Testis (tissue), 3 donors: ENCODE measurements around the gene SLC13A5. TPM values are rescaled to one million over a fixed set of nuclear protein-coding genes. Genes with fewer than 3 reads are reported as not detected.
A peak's percentile ranks its signal among the peaks of the same experiment; 100 is the strongest.

Experiments used
- DNase-seq: peaks from one replicate; pipeline ENCODE4 v3.0.0-alpha.2; 2019
- H3K27ac ChIP-seq, 2 donors: fragments of 200-600 bp; sonication (generic); one replicate each; pipeline ENCODE4 v1.5.1; 2019
- H3K27me3 ChIP-seq: fragments of 200-600 bp; sonication (generic); one replicate; pipeline ENCODE4 v1.5.1; 2019
- H3K36me3 ChIP-seq: fragments of 200-600 bp; sonication (generic); one replicate; pipeline ENCODE4 v1.5.1; 2017; ENCODE audit warnings: low read depth; ENCODE audit errors: missing control alignments
- H3K4me1 ChIP-seq: fragments of 200-600 bp; sonication (generic); one replicate; pipeline ENCODE4 v1.5.1; 2019
- H3K4me3 ChIP-seq, 2 donors: fragments of 200-600 bp; sonication (generic); one replicate each; pipeline ENCODE4 v1.5.1; 2017 to 2019
- H3K9me3 ChIP-seq: fragments of 200-600 bp; sonication (generic); one replicate; pipeline ENCODE4 v1.5.1; 2017
- POLR2A ChIP-seq: fragments of 450-650 bp; IDR thresholded peaks from one replicate; pipeline ENCODE4 v1.6.1; 2017; ENCODE audit warnings: antibody characterized with exemption, mild to moderate bottlenecking, moderate library complexity
- WGBS, 2 donors: methylation state at CpG; one replicate each; pipeline ENCODE4 v1.1.5; 2018; 5-methylcytosine and 5-hydroxymethylcytosine counted together
- intact Hi-C: fragments of 100-400 bp; cut with DNase I; formaldehyde crosslinking; loops from one replicate; pipeline ENCODE4 v1.15.1; 2023; ENCODE audit warnings: low total_unique reads
- polyA plus RNA-seq: library from polyadenylated mRNA; stranded (reverse); fragments of 350-450 nt; fragmentation: Illumina TruSeq; extraction: RNeasy Lipid Tissue Mini Kit (QIAGEN cat#74804); gene quantifications from one replicate; pipeline ENCODE4 v1.2.3, GENCODE V29; 2014; ENCODE audit warnings: low read depth, low replicate concordance; ENCODE audit not compliant: insufficient read depth
- total RNA-seq, 2 donors: library from RNA; depleted of rRNA; stranded (reverse); fragments of >200 nt; gene quantifications; one replicate each; pipeline ENCODE4 v1.2.3, GENCODE V29; 2016
- TF ChIP-seq, protein P1 (sequence below), 3 experiments: fragments of 450-650 bp in 2 of 3; fragments of 200-600 bp in 1 of 3; sonication (generic) in 1 of 3; IDR thresholded peaks; one replicate each; pipeline ENCODE4 v1.5.1; 2016 to 2019; ENCODE audit warnings: antibody characterized with exemption in 3 of 3, mild to moderate bottlenecking in 2 of 3, moderate library complexity in 1 of 3

The SLC13A5 gene
- total and polyA plus RNA-seq, 3 donors from 2014 or later = 3.1 to 13.0 (median 3.3) TPM

DNA sequence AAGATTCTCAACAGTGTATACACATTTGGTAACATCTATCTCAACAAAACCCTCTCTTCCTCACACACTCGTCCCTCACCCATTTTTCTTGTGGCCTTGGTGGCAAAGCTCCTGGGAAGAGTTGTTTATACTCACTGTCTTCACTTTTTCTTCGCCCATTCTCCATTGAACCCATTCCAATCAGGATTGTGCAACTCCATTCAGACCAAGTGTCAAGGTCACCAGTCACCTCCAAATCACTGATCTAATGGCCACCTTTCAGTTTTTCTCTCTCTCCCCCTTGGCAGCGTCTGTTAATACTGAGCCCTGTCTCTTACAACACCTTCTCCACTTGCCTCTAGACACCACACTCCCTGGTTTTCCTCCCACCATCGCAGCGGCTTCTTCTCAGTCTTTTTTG is 8.6 kb upstream of the SLC13A5 start:
- TF ChIP-seq, protein P1, sequence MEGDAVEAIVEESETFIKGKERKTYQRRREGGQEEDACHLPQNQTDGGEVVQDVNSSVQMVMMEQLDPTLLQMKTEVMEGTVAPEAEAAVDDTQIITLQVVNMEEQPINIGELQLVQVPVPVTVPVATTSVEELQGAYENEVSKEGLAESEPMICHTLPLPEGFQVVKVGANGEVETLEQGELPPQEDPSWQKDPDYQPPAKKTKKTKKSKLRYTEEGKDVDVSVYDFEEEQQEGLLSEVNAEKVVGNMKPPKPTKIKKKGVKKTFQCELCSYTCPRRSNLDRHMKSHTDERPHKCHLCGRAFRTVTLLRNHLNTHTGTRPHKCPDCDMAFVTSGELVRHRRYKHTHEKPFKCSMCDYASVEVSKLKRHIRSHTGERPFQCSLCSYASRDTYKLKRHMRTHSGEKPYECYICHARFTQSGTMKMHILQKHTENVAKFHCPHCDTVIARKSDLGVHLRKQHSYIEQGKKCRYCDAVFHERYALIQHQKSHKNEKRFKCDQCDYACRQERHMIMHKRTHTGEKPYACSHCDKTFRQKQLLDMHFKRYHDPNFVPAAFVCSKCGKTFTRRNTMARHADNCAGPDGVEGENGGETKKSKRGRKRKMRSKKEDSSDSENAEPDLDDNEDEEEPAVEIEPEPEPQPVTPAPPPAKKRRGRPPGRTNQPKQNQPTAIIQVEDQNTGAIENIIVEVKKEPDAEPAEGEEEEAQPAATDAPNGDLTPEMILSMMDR (IDR thresholded peaks at IDR 0.05) = no peak
- no peak for TF ChIP-seq POLR2A
- Histone ChIP-seq H3K4me1 (no peaks in the 10 kb centered on the region), H3K27me3 (no peaks in the 10 kb centered on the region), H3K9me3 (no peaks in the 10 kb centered on the region), H3K36me3 (no peaks in the 10 kb centered on the region), H3K4me3 (no peak overlapping the region), H3K27ac (no peak overlapping the region)
- intact Hi-C loops = no loop called here
- DNase-seq = no peak
- 78 to 83% methylated on average over 5 of the region's 5 CpGs for WGBS, 2 donors

DNA sequence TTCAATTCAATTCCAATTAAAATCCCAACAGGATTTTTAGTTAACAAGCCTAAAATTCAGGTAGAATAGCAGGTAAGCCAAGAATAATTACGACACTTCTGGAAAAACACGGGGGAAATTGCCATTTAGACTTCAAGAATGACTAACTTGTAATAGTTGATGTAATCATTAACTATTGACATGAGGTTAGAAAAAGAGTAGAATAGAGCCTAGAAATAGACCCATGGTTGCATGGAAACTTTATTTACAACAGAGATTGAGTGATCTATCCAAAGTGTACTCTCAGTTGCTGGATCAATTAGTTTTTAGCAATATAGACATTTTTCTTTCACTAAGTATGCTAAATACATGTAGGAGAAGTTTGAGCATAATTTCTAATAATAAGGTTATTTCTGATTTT is 3.6 kb upstream of the SLC13A5 start:
- Histone ChIP-seq H3K36me3 (no peaks in the 10 kb centered on the region), H3K4me3 (no peak overlapping the region), H3K4me1 (peaks cover 12% of the 10 kb centered on the region), H3K9me3 (no peaks in the 10 kb centered on the region), H3K27me3 (no peaks in the 10 kb centered on the region), H3K27ac (no peak overlapping the region)
- 96 to 97% methylated on average over 2 of the region's 2 CpGs for WGBS, 2 donors
- TF ChIP-seq, protein P1 (IDR thresholded peaks at IDR 0.05) = no peak
- no peak for TF ChIP-seq POLR2A
- no peak for DNase-seq
- intact Hi-C loops = no loop called here

DNA sequence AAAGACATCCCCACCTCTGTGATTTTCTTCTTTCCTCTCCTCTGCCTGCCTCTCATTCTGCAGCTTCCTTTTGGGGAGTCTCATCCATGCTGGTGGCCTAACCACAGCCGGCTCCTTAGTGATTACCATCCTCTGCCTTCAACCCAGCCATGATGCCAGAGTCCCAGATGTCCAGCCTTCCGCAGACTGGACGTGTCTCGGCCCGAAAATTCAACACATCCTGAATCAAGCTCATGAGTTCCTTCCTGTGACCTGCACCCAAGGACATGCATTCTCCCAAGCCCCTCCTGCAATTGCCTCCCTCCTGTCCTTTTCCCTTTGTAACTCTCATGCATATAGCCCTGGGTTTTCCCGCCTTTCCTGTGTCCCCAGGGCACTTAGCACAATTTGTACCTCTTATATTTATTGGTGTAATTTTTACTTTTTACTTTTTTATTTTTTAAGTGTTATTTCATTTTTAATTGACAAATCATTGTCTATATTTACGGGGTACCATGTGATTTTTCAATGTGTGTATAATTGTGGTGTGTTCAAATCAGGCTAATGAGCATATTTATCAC is 1.2 kb upstream of the SLC13A5 start:
- 58 to 68% methylated on average over 7 of the region's 7 CpGs for WGBS, 2 donors
- Histone ChIP-seq H3K27ac (no peak overlapping the region), H3K27me3 (no peaks in the 10 kb centered on the region), H3K4me3 (peak overlapping the region; percentile 41 to 47), H3K4me1 (peaks cover 13% of the 10 kb centered on the region), H3K36me3 (no peaks in the 10 kb centered on the region), H3K9me3 (no peaks in the 10 kb centered on the region)
- TF ChIP-seq, protein P1 (IDR thresholded peaks at IDR 0.05) = no peak
- no peak for TF ChIP-seq POLR2A
- DNase-seq = no peak
- intact Hi-C loops = no loop called here

DNA sequence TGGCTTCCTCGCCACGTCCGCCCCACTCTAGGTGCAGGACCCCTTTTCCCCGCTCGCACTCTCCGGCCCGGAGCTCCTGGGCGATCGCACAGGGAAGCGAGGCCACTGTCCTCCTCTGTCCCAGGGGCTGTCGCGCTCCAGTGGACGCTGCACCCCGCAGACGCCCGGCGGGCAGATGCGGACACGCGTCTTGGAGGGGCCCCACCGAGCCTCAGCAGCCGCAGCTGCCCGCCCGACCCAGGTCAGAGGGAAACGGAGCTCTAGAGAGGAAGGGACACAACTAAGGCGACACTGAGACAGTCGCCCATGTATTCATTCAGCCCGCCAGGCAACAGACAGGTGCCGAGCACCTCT is 726 bp upstream of the SLC13A5 start:
- WGBS, 2 donors = 11 to 20% methylated on average over 13 to 29 of the region's 29 CpGs
- peaks cover 13% of the 10 kb centered on the region for H3K4me1 ChIP-seq
- H3K27me3 ChIP-seq = no peaks in the 10 kb centered on the region
- H3K4me3 ChIP-seq = peak overlapping the region; percentile 41 to 47
- DNase-seq = no peak
- intact Hi-C loops = no loop called here
- TF ChIP-seq, protein P1 (IDR thresholded peaks at IDR 0.05) = no peak
- no peak for TF ChIP-seq POLR2A
- no peaks in the 10 kb centered on the region for H3K9me3 ChIP-seq
- no peaks in the 10 kb centered on the region for H3K36me3 ChIP-seq
- H3K27ac ChIP-seq = no peak overlapping the region

DNA sequence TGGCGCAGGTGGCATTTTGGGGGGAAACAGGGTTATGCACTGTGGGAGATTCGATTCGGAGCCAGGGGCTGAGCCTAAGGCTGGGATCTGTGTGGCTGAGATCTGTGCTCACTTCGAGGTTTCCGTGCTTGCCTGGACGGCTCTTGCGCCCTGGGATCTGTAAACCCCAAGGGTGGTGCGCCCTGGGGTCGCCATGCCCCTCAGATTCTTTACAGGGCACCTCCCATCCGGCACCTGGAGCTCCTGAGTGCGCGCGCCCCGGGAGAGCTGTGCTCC is 377 bp downstream of the SLC13A5 start:
- Histone ChIP-seq H3K4me3 (peak overlapping the region in 1 of 2 donors; percentile 47), H3K4me1 (peaks cover 13% of the 10 kb centered on the region), H3K9me3 (no peaks in the 10 kb centered on the region), H3K27ac (no peak overlapping the region), H3K27me3 (no peaks in the 10 kb centered on the region), H3K36me3 (no peaks in the 10 kb centered on the region)
- DNase-seq = no peak
- intact Hi-C loops = no loop called here
- 15 to 19% methylated on average over 6 to 14 of the region's 14 CpGs for WGBS, 2 donors
- TF ChIP-seq POLR2A = no peak
- TF ChIP-seq, protein P1 (IDR thresholded peaks at IDR 0.05) = no peak
